ENCODE data around the gene RAD51AP2. TPM values are rescaled to one million over a fixed set of nuclear protein-coding genes. Genes with fewer than 3 reads are reported as not detected.

The RAD51AP2 gene
- total and polyA plus RNA-seq, 2 of the 13 experiments (the other 11 are each of a cell fraction or from before 2014, with no cell fraction given): 0.11 to 0.12 TPM

DNA sequence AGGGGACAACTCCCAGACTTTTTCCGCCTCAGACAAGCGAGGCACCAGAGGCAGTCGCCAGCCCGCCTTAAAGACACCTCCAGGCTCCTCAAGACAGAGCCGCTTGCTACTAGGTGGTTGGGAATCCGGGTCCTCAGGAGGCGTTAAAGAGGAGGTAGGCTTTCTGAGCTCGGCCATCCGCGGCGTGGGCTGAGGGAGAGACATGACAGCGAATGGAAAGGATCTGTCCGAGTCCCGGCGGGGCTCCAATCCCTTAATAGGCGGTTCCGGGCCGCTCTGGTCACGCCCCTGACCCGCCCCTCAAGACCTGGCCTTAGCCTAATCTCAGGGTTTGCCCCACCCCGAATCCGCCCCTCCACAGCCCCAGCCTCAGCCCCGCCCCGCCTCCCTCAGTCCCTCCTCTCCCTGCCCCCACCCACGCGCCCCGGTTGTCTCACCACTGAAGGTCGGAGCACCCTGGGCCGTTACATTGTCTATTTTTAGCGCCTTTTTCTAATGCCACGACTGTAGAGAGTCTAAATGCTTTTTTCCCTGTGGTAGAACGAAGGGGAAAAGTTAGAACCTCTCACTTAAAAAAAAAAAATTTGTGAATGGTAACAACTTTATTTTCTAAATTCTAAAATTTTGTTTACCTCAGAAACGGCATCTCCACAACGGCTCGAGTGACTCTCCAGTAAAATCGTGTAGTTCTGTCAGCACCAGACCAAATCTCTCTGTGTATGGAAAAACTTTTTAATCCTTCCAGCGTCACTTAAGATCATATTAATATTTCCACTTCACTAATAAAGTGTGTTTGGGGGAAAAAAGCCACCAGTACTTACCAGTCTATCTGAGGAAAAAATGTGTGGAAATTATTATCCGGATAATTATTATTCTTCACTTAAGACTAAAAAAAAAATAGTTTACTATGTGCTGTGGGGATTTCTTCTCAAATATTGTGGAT, at the start of gene RAD51AP2 (continued):
- TF ChIP-seq, protein P1, sequence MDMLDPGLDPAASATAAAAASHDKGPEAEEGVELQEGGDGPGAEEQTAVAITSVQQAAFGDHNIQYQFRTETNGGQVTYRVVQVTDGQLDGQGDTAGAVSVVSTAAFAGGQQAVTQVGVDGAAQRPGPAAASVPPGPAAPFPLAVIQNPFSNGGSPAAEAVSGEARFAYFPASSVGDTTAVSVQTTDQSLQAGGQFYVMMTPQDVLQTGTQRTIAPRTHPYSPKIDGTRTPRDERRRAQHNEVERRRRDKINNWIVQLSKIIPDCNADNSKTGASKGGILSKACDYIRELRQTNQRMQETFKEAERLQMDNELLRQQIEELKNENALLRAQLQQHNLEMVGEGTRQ (IDR thresholded peaks at IDR 0.05; ENCODE audit: low read depth, low read length): no peak
- TF ChIP-seq, protein P1 (CRISPR knock-in tag; IDR thresholded peaks at IDR 0.05; ENCODE audit: borderline replicate concordance): peak; percentile 86; the same call in 1 of the 2 replicates
- TF ChIP-seq MAX (IDR thresholded peaks at IDR 0.05) (peak; percentile 69), DMAP1 (CRISPR knock-in tag; IDR thresholded peaks at IDR 0.05) (no peak), ZNF414 (CRISPR knock-in tag; IDR thresholded peaks at IDR 0.05) (no peak), EP300 (IDR thresholded peaks at IDR 0.05; ENCODE audit: low read depth in 2 of 2, low read length in 2 of 2) (no peak), EP300 (CRISPR knock-in tag; IDR thresholded peaks at IDR 0.05; ENCODE audit: borderline replicate concordance) (no peak), ZBTB44 (CRISPR knock-in tag; IDR thresholded peaks at IDR 0.05) (no peak), ZBTB39 (CRISPR knock-in tag; IDR thresholded peaks at IDR 0.05) (no peak), ZC3H13 (CRISPR knock-in tag; IDR thresholded peaks at IDR 0.05) (no peak), ADNP (CRISPR knock-in tag; IDR thresholded peaks at IDR 0.05) (no peak), KAT2B (IDR thresholded peaks at IDR 0.05; ENCODE audit: borderline replicate concordance, low read depth, low read length) (no peak), ELF4 (CRISPR knock-in tag; IDR thresholded peaks at IDR 0.05; ENCODE audit: borderline replicate concordance) (no peak), PBX3 (CRISPR knock-in tag; IDR thresholded peaks at IDR 0.05; ENCODE audit: borderline replicate concordance) (no peak), ZNF672 (CRISPR knock-in tag; IDR thresholded peaks at IDR 0.05) (no peak), ZNF776 (CRISPR knock-in tag; IDR thresholded peaks at IDR 0.05) (no peak), GZF1 (CRISPR knock-in tag; IDR thresholded peaks at IDR 0.05) (no peak), BRCA1 (CRISPR knock-in tag; IDR thresholded peaks at IDR 0.05) (no peak)

Data from HepG2 (cell line).